Urothelium cell line (cell line): ENCODE results near the gene XPO6.
A peak's percentile ranks its signal among the peaks of the same experiment; 100 is the strongest.

Experiments
- DNase-seq: peaks from one replicate; pipeline ENCODE4 v3.0.0; 2011; ENCODE audit warnings: low spot score, mixed read lengths
- FAIRE-seq: peaks from 2 replicates; lab custom pipeline; 2011; peaks lifted over from hg19 to GRCh38; lab: Jason Lieb, UNC

XPO6 gene

DNA sequence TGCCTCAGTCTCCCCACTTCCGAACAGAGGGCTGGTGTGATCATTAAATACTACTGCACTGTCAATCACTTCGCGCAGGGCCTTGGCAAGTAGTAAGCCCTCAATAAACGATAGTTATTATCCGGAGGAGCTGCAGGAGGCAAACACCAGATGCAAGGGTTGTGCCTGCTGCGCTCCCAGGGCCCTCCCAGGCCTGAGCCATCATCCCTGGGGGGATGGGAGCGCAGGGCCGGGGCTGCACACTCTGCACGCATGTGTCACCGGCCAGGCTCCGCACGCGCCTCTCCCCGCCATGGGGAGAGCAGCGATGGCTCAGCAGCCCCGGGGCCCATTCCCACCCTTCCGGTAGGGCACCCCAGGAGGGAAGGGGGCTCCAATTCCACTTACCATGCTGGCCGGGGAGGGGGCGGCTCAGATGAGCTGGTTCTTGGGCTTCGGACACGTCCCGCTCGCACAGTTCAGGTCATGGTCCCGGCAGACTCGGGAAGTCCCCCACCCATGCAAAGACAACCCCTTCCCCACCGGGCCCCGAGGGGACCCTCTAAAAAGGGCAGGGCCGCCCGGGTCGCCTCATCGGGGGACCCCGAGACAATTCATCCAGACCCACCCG is 681 bp downstream of the XPO6 start:
- FAIRE-seq (no peak), DNase-seq (peak; percentile 69)

- FAIRE-seq: no peak
These were observed 1.5 kb downstream of the XPO6 start for GRCh38 chr16:28210264-28210663.

GRCh38 chr16:28208824-28209223 is 2.9 kb downstream of the XPO6 start:
- FAIRE-seq (no peak), DNase-seq (no peak)

More at GRCh38 chr16:28210264-28210663, 1.5 kb downstream of the XPO6 start:
- DNase-seq: no peak

DNA sequence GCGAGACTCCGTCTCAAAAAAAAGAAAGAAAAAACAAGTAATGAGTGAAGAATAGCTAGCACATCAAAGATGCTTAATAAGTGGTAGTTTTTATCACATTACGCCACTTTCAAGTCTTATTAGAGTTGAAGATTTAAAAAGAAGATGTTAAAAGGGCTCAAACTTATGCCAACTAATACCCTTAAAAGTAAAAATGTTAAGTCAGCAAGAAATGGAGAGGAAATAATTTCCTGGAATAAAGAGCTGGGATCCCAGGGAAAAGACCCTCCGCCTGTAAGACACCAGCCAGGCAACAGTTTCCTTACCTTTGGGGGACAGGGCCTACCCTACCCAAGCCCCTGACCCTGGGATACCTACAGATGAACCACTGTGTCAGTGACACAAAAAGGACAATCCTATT is 3.6 kb downstream of the XPO6 start:
- FAIRE-seq (no peak), DNase-seq (no peak)

GRCh38 chr16:28207399-28207798 is 4.4 kb downstream of the XPO6 start:
- FAIRE-seq (no peak), DNase-seq (no peak)

- FAIRE-seq (no peak), DNase-seq (no peak)
These were observed 5.8 kb downstream of the XPO6 start for GRCh38 chr16:28205974-28206373.

- FAIRE-seq (no peak), DNase-seq (no peak)
These were observed 6.5 kb downstream of the XPO6 start for GRCh38 chr16:28205117-28205899.

GRCh38 chr16:28204622-28205021 is 7.1 kb downstream of the XPO6 start:
- no peak for FAIRE-seq
- DNase-seq: no peak

GRCh38 chr16:28204204-28204603 is 7.6 kb downstream of the XPO6 start:
- FAIRE-seq (no peak), DNase-seq (no peak)

- no peak for FAIRE-seq
- DNase-seq: no peak
These were observed 9.5 kb downstream of the XPO6 start for GRCh38 chr16:28202147-28202746.

GRCh38 chr16:28200661-28201060 is 11.1 kb downstream of the XPO6 start:
- FAIRE-seq: no peak
- no peak for DNase-seq

- no peak for FAIRE-seq
These were observed 15.3 kb downstream of the XPO6 start for GRCh38 chr16:28196387-28196987.

DNA sequence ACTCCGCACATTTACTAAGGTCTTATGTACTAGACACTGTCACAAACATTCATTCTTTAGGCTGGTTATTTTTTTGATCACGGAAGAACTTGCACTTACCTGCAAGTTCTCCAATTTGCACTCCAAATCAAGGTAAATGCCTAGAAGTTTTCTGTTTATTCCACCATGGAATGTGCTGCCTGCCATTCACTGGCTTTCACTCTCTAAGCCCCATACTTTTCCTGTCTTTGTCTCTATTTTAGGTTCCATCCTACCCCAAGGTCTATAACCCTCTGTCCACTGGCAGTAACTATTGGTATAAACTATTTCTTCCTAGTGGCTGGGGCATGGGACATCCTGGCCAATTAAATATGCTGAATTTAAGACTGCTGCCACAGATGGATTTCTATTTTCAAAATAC is 15.9 kb downstream of the XPO6 start:
- FAIRE-seq: no peak
- DNase-seq: no peak

More at GRCh38 chr16:28196387-28196987, 15.3 kb downstream of the XPO6 start:
- DNase-seq: no peak

- FAIRE-seq: no peak
- DNase-seq: peak; percentile 29
These were observed 18.0 kb downstream of the XPO6 start for GRCh38 chr16:28193530-28194423.

- DNase-seq: no peak
- FAIRE-seq: no peak
These were observed 18.8 kb downstream of the XPO6 start for GRCh38 chr16:28192806-28193529.

- DNase-seq (no peak), FAIRE-seq (no peak)
These were observed 20.3 kb downstream of the XPO6 start for GRCh38 chr16:28191364-28191960.

- no peak for FAIRE-seq
- no peak for DNase-seq
These were observed 22.5 kb downstream of the XPO6 start for GRCh38 chr16:28189245-28189644.

- no peak for DNase-seq
- no peak for FAIRE-seq
These were observed 23.5 kb downstream of the XPO6 start for GRCh38 chr16:28188085-28188916.

GRCh38 chr16:28187595-28188004 is 24.2 kb downstream of the XPO6 start:
- no peak for DNase-seq
- no peak for FAIRE-seq
